Measurements from ENCODE around the gene RIN1. TPM values are rescaled to one million over a fixed set of nuclear protein-coding genes. Genes with fewer than 3 reads are reported as not detected.

RIN1 gene
- total and polyA plus RNA-seq, 2 of the 13 experiments (the other 11 are each of a cell fraction or from before 2014, with no cell fraction given) = 2.4 to 4.1 TPM

DNA sequence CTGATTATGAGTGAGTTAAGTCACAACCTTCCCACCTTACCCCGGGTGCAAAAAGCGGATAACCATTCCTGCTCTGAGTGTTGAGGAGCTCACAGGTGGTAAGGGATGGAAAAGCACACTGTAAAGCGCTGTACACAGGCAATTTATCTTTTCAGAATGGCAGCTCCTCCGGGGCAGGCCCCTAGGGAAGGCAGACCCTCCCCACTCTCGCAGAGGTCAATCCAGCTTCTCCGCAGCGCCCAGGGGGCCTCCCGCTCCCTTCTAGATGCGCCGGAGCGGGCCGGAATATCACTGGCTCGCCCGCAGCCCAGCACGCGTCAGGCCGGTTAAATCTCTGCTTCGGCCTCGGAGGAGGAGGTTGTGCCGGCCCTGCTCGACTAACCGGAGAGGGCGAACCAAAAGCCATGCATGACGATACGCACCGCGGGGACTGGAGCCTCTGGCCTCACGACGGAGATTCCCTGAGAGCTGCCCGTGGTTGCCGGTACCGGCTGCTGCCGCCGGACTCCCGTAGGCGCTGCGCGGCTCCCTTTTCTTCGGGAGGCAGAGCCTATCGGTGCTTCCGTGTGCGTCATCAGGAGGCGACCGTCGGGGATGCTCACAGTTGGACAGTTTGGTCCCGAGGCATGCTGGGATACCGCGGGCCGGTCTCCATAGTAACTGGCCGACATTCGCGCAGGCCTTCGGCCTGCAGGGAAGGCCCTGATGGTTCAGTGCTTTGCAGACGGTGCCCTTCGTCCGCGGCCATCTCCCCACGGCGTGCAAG, 8.5 kb upstream of the RIN1 start, which contains the start of gene BRMS1 (continued):
- TF ChIP-seq NFYB (CRISPR knock-in tag; IDR thresholded peaks at IDR 0.05) = peak; percentile 88
- no peak for TF ChIP-seq NR2F6 (IDR thresholded peaks at IDR 0.05)
- TF ChIP-seq NR2F6 (CRISPR knock-in tag; IDR thresholded peaks at IDR 0.05) = 0 out of 2 replicates have a peak, but pooled peaks have one; percentile 21
- TF ChIP-seq GABPB1 (CRISPR knock-in tag; IDR thresholded peaks at IDR 0.05) = peak; percentile 93
- TF ChIP-seq FOXK2 (IDR thresholded peaks at IDR 0.05) = 0 out of 2 replicates have a peak, but pooled peaks have one; percentile 18
- TF ChIP-seq GATAD2A (CRISPR knock-in tag; IDR thresholded peaks at IDR 0.05) = no peak
- TF ChIP-seq TAF1 (CRISPR knock-in tag; IDR thresholded peaks at IDR 0.05) = peak; percentile 67; the same call in 1 of the 2 replicates
- TF ChIP-seq NFIB (CRISPR knock-in tag; IDR thresholded peaks at IDR 0.05; ENCODE audit: borderline replicate concordance) = no peak
- TF ChIP-seq FOXC1 (CRISPR knock-in tag; IDR thresholded peaks at IDR 0.05; ENCODE audit: borderline replicate concordance) = peak; percentile 92
- peak; percentile 57; the same call in 1 of the 2 replicates for TF ChIP-seq MYC (CRISPR knock-in tag; IDR thresholded peaks at IDR 0.05; ENCODE audit: borderline replicate concordance)
- TF ChIP-seq, protein P1, sequence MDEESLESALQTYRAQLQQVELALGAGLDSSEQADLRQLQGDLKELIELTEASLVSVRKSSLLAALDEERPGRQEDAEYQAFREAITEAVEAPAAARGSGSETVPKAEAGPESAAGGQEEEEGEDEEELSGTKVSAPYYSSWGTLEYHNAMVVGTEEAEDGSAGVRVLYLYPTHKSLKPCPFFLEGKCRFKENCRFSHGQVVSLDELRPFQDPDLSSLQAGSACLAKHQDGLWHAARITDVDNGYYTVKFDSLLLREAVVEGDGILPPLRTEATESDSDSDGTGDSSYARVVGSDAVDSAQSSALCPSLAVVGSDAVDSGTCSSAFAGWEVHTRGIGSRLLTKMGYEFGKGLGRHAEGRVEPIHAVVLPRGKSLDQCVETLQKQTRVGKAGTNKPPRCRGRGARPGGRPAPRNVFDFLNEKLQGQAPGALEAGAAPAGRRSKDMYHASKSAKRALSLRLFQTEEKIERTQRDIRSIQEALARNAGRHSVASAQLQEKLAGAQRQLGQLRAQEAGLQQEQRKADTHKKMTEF (CRISPR knock-in tag; IDR thresholded peaks at IDR 0.05) = peak; percentile 78; the same call in 1 of the 2 replicates
- peak; percentile 96 for TF ChIP-seq HOXA3 (CRISPR knock-in tag; IDR thresholded peaks at IDR 0.05)
- TF ChIP-seq ZNF879 (CRISPR knock-in tag; IDR thresholded peaks at IDR 0.05) = no peak
- TF ChIP-seq ZNF790 (CRISPR knock-in tag; IDR thresholded peaks at IDR 0.05; ENCODE audit: borderline replicate concordance) = no peak
- peak; percentile 56; the same call in 1 of the 2 replicates for TF ChIP-seq DMAP1 (CRISPR knock-in tag; IDR thresholded peaks at IDR 0.05)
- peak; percentile 51; the same call in 1 of the 2 replicates for TF ChIP-seq ISL2 (CRISPR knock-in tag; IDR thresholded peaks at IDR 0.05)
- peak; percentile 95 for TF ChIP-seq ZNF143 (CRISPR knock-in tag; IDR thresholded peaks at IDR 0.05)
- TF ChIP-seq ZNF616 (CRISPR knock-in tag; IDR thresholded peaks at IDR 0.05; ENCODE audit: low read depth) = peak; percentile 84; the same call in 1 of the 2 replicates
- TF ChIP-seq ZNF546 (CRISPR knock-in tag; conservative IDR thresholded peaks at IDR 0.05) = peak; percentile 69; the same call in 1 of the 2 replicates
- no peak for TF ChIP-seq PHF5A (CRISPR knock-in tag; IDR thresholded peaks at IDR 0.05; ENCODE audit: low read depth, unreplicated experiment)
- TF ChIP-seq ZNF264 (CRISPR knock-in tag; IDR thresholded peaks at IDR 0.05) = peak; percentile 38; the same call in 1 of the 2 replicates
- peak; percentile 22; the same call in 1 of the 2 replicates for TF ChIP-seq ZSCAN21 (CRISPR knock-in tag; IDR thresholded peaks at IDR 0.05; ENCODE audit: borderline replicate concordance)
- TF ChIP-seq ETV5 (CRISPR knock-in tag; IDR thresholded peaks at IDR 0.05; ENCODE audit: borderline replicate concordance) = peak; percentile 51; the same call in 1 of the 2 replicates
- peak; percentile 51; the same call in 1 of the 2 replicates for TF ChIP-seq SALL2 (CRISPR knock-in tag; IDR thresholded peaks at IDR 0.05)
- TF ChIP-seq POLR2G (IDR thresholded peaks at IDR 0.05; ENCODE audit: low read depth, low read length) = peak; percentile 90
- TF ChIP-seq, protein P2, sequence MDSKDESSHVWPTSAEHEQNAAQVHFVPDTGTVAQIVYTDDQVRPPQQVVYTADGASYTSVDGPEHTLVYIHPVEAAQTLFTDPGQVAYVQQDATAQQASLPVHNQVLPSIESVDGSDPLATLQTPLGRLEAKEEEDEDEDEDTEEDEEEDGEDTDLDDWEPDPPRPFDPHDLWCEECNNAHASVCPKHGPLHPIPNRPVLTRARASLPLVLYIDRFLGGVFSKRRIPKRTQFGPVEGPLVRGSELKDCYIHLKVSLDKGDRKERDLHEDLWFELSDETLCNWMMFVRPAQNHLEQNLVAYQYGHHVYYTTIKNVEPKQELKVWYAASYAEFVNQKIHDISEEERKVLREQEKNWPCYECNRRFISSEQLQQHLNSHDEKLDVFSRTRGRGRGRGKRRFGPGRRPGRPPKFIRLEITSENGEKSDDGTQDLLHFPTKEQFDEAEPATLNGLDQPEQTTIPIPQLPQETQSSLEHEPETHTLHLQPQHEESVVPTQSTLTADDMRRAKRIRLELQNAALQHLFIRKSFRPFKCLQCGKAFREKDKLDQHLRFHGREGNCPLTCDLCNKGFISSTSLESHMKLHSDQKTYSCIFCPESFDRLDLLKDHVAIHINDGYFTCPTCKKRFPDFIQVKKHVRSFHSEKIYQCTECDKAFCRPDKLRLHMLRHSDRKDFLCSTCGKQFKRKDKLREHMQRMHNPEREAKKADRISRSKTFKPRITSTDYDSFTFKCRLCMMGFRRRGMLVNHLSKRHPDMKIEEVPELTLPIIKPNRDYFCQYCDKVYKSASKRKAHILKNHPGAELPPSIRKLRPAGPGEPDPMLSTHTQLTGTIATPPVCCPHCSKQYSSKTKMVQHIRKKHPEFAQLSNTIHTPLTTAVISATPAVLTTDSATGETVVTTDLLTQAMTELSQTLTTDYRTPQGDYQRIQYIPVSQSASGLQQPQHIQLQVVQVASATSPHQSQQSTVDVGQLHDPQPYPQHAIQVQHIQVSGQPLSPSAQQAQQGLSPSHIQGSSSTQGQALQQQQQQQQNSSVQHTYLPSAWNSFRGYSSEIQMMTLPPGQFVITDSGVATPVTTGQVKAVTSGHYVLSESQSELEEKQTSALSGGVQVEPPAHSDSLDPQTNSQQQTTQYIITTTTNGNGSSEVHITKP (CRISPR knock-in tag; IDR thresholded peaks at IDR 0.05; ENCODE audit: low read depth) = no peak

Data from HepG2 (cell line).